Measurements from ENCODE around the gene MPPED1.

The MPPED1 gene

GRCh38 chr22:43390872-43391271, 20.9 kb upstream of the MPPED1 start:
- TF ChIP-seq REST (IDR thresholded peaks at IDR 0.05; ENCODE audit: low read depth) (no peak), EP300 (IDR thresholded peaks at IDR 0.05; ENCODE audit: borderline replicate concordance) (no peak), USF1 (IDR thresholded peaks at IDR 0.05) (no peak), ZBTB7A (IDR thresholded peaks at IDR 0.05; ENCODE audit: low read depth) (no peak), TCF12 (IDR thresholded peaks at IDR 0.05; ENCODE audit: low read depth) (no peak), TEAD4 (IDR thresholded peaks at IDR 0.05) (no peak), MAX (IDR thresholded peaks at IDR 0.05) (no peak), TAF1 (IDR thresholded peaks at IDR 0.05; ENCODE audit: low read depth) (no peak), YY1 (IDR thresholded peaks at IDR 0.05; ENCODE audit: low read depth) (no peak), EGR1 (IDR thresholded peaks at IDR 0.05) (no peak), CEBPB (IDR thresholded peaks at IDR 0.05) (no peak), NFIC (IDR thresholded peaks at IDR 0.05) (no peak), FOXM1 (IDR thresholded peaks at IDR 0.05; ENCODE audit: borderline replicate concordance, low read depth) (no peak)

GRCh38 chr22:43391306-43391705, 20.5 kb upstream of the MPPED1 start:
- TF ChIP-seq ZBTB7A (IDR thresholded peaks at IDR 0.05; ENCODE audit: low read depth) (no peak), FOXM1 (IDR thresholded peaks at IDR 0.05; ENCODE audit: borderline replicate concordance, low read depth) (no peak), CEBPB (IDR thresholded peaks at IDR 0.05) (no peak), TAF1 (IDR thresholded peaks at IDR 0.05; ENCODE audit: low read depth) (no peak), CREB1 (IDR thresholded peaks at IDR 0.05; ENCODE audit: low read depth) (no peak), RAD21 (IDR thresholded peaks at IDR 0.05; ENCODE audit: low read depth) (no peak), EGR1 (IDR thresholded peaks at IDR 0.05) (no peak), YY1 (IDR thresholded peaks at IDR 0.05; ENCODE audit: low read depth) (no peak), REST (IDR thresholded peaks at IDR 0.05; ENCODE audit: low read depth) (no peak), USF1 (IDR thresholded peaks at IDR 0.05) (no peak), NFIC (IDR thresholded peaks at IDR 0.05) (no peak), EP300 (IDR thresholded peaks at IDR 0.05; ENCODE audit: borderline replicate concordance) (no peak), MAX (IDR thresholded peaks at IDR 0.05) (no peak)

- no peak for TF ChIP-seq MAX (IDR thresholded peaks at IDR 0.05)
- TF ChIP-seq ZBTB7A (IDR thresholded peaks at IDR 0.05; ENCODE audit: low read depth): no peak
- no peak for TF ChIP-seq REST (IDR thresholded peaks at IDR 0.05; ENCODE audit: low read depth)
- TF ChIP-seq NFIC (IDR thresholded peaks at IDR 0.05): no peak
- no peak for TF ChIP-seq FOXM1 (IDR thresholded peaks at IDR 0.05; ENCODE audit: borderline replicate concordance, low read depth)
- no peak for TF ChIP-seq EGR1 (IDR thresholded peaks at IDR 0.05)
- TF ChIP-seq TAF1 (IDR thresholded peaks at IDR 0.05; ENCODE audit: low read depth): no peak
- TF ChIP-seq CEBPB (IDR thresholded peaks at IDR 0.05): no peak
- no peak for TF ChIP-seq USF1 (IDR thresholded peaks at IDR 0.05)
- no peak for TF ChIP-seq TCF12 (IDR thresholded peaks at IDR 0.05; ENCODE audit: low read depth)
- TF ChIP-seq EP300 (IDR thresholded peaks at IDR 0.05; ENCODE audit: borderline replicate concordance): no peak
- TF ChIP-seq RAD21 (IDR thresholded peaks at IDR 0.05; ENCODE audit: low read depth): no peak
Observed at GRCh38 chr22:43392385-43392989, 19.3 kb upstream of the MPPED1 start.
